ENCODE measurements around the gene ENTPD8.

The ENTPD8 gene, protein sequence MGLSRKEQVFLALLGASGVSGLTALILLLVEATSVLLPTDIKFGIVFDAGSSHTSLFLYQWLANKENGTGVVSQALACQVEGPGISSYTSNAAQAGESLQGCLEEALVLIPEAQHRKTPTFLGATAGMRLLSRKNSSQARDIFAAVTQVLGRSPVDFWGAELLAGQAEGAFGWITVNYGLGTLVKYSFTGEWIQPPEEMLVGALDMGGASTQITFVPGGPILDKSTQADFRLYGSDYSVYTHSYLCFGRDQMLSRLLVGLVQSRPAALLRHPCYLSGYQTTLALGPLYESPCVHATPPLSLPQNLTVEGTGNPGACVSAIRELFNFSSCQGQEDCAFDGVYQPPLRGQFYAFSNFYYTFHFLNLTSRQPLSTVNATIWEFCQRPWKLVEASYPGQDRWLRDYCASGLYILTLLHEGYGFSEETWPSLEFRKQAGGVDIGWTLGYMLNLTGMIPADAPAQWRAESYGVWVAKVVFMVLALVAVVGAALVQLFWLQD

GRCh38 chr9:137441289-137441934 lies at the start of gene ENTPD8:
TSS of gene ENTPD8 (minus strand) at chr9:137441357. CDS start at chr9:137438285, 3,072 bp downstream.
- peak; percentile 71 for DNase-seq (ENCODE audit: low spot score)
- TF ChIP-seq, protein P1, sequence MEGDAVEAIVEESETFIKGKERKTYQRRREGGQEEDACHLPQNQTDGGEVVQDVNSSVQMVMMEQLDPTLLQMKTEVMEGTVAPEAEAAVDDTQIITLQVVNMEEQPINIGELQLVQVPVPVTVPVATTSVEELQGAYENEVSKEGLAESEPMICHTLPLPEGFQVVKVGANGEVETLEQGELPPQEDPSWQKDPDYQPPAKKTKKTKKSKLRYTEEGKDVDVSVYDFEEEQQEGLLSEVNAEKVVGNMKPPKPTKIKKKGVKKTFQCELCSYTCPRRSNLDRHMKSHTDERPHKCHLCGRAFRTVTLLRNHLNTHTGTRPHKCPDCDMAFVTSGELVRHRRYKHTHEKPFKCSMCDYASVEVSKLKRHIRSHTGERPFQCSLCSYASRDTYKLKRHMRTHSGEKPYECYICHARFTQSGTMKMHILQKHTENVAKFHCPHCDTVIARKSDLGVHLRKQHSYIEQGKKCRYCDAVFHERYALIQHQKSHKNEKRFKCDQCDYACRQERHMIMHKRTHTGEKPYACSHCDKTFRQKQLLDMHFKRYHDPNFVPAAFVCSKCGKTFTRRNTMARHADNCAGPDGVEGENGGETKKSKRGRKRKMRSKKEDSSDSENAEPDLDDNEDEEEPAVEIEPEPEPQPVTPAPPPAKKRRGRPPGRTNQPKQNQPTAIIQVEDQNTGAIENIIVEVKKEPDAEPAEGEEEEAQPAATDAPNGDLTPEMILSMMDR (IDR thresholded peaks at IDR 0.05; ENCODE audit: extremely low read depth, missing control alignments), result no peak

- no peak for DNase-seq (ENCODE audit: low spot score)
- TF ChIP-seq, protein P1 (IDR thresholded peaks at IDR 0.05; ENCODE audit: extremely low read depth, missing control alignments), result no peak
Measured at GRCh38 chr9:137490532-137491186, 49.5 kb upstream of the ENTPD8 start.

GRCh38 chr9:137488906-137489305 lies 47.7 kb upstream of the ENTPD8 start:
- TF ChIP-seq, protein P1 (IDR thresholded peaks at IDR 0.05; ENCODE audit: extremely low read depth, missing control alignments), result no peak
- DNase-seq (ENCODE audit: low spot score), result no peak

DNA sequence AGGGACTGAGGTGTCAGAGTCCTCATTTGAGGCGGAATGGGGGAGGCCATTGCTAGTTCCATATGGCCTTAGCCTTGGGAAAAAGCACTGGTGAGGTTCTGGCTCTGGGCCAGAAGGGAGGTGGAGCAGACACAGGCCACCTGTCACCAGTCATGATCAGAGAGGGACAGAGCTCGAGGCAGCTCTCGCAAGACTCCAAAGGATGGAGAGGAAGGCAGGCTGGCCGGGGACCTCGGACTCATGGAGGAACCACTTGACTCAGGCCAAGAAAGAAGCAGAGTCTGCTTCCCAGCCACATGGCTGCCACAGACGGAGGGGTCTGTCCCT lies 47.1 kb upstream of the ENTPD8 start:
- no peak for DNase-seq (ENCODE audit: low spot score)
- TF ChIP-seq, protein P1 (IDR thresholded peaks at IDR 0.05; ENCODE audit: extremely low read depth, missing control alignments), result no peak

DNA sequence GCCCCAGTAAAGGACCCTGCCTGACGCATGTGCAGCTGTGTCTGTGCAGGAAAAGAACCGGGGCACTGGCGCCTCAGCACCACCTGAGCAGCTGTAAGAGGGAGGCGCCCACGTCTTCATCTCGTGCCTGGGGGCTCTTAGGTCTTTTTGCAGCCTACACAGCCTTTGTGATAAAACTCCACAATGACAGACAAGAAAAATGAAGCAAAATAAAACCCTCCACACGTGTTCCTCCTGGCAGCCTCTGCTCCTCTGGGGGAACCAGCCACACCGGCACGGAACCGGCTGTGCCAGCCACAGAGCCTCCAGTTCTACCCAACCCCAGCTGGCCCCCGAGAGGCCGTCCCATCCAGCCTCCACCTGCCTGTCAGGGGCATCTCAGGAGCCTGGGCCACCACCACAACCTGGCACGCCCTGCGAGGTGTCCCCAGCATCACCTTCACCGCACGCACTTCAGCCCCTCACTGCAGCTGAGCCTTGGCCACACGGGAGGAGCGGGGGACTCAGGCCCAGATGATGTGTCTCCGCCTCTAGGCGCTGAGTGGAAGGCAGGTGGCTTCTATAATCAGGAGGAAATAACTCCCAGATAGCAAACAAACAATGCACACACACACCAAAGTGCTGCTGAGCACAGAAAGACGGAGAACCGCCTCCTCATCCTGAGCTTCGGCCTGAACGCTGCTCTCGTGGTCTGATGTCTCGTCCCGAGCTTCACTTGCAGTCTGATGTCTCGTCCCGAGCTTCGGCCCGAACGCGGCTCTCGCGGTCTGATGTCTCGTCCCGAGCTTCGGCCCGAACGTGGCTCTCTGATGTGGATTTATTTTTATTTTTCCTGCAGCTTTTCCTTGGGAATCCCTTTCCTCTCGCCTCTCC lies 46.5 kb upstream of the ENTPD8 start:
- TF ChIP-seq, protein P1 (IDR thresholded peaks at IDR 0.05; ENCODE audit: extremely low read depth, missing control alignments), result no peak
- DNase-seq (ENCODE audit: low spot score), result no peak

GRCh38 chr9:137486545-137487453 lies 45.6 kb upstream of the ENTPD8 start:
- TF ChIP-seq, protein P1 (IDR thresholded peaks at IDR 0.05; ENCODE audit: extremely low read depth, missing control alignments), result no peak
- DNase-seq (ENCODE audit: low spot score), result no peak

Measured in GM20000 (cell line).